GM12892 (cell line): ENCODE data around the gene AP3S1.

Source experiments
- POLR2A ChIP-seq: IDR thresholded peaks from 2 replicates; pipeline ENCODE4 v1.6.1; 2011; ENCODE audit warnings: low read depth, low read length, control low read depth
- TAF1 ChIP-seq: IDR thresholded peaks from 2 replicates; pipeline ENCODE4 v1.6.1; 2011; ENCODE audit warnings: low read depth, mild to moderate bottlenecking, control low read depth, low read length, borderline replicate concordance

GRCh38 chr5:115807654-115808052 lies 34.1 kb upstream of the AP3S1 start:
- no peak for TF ChIP-seq TAF1
- TF ChIP-seq POLR2A = no peak
